Gastroesophageal sphincter (tissue), 3 donors: ENCODE data around the gene PCDH9.

ENCODE experiments used
- POLR2A ChIP-seq, 2 donors: fragments of 450-650 bp; IDR thresholded peaks; one replicate each; pipeline ENCODE4 v1.6.1; 2017; ENCODE audit warnings: antibody characterized with exemption in 2 of 2, mild to moderate bottlenecking in 2 of 2, moderate library complexity in 1 of 2
- TF ChIP-seq, protein P1 (sequence below), 4 experiments: fragments of 200-600 bp in 2 of 4; fragments of 450-650 bp in 2 of 4; sonication (generic) in 1 of 4; IDR thresholded peaks; one replicate each; pipeline ENCODE4 v1.5.1; 2017 to 2019; ENCODE audit warnings: antibody characterized with exemption in 4 of 4, mild to moderate bottlenecking in 2 of 4, moderate library complexity in 2 of 4

DNA sequence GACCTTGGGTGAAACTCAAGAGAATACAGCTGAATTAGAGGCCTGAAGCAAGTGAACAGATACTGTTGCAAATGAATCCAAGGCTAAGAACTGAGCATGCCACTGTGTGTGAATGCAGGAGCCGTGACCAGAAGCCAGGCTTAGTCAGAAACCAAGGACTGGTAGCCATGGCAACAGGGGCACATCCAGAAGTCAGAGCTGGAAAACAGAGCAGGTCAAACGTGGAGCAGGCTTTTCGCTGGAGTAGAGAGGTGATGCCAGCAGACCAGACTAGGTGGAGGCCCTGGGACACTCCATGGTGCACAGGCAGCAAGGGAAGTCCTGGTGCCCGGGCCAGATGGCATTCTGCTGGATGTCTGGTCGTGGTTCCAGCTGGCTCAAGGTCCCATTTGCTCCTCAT, 564.1 kb downstream of the PCDH9 start:
- no peak for TF ChIP-seq POLR2A (IDR thresholded peaks at IDR 0.05)
- TF ChIP-seq, protein P1, sequence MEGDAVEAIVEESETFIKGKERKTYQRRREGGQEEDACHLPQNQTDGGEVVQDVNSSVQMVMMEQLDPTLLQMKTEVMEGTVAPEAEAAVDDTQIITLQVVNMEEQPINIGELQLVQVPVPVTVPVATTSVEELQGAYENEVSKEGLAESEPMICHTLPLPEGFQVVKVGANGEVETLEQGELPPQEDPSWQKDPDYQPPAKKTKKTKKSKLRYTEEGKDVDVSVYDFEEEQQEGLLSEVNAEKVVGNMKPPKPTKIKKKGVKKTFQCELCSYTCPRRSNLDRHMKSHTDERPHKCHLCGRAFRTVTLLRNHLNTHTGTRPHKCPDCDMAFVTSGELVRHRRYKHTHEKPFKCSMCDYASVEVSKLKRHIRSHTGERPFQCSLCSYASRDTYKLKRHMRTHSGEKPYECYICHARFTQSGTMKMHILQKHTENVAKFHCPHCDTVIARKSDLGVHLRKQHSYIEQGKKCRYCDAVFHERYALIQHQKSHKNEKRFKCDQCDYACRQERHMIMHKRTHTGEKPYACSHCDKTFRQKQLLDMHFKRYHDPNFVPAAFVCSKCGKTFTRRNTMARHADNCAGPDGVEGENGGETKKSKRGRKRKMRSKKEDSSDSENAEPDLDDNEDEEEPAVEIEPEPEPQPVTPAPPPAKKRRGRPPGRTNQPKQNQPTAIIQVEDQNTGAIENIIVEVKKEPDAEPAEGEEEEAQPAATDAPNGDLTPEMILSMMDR (IDR thresholded peaks at IDR 0.05) = no peak
